Aorta (tissue), 5 donors: ENCODE data around the gene ZNF155. TPM values are rescaled to one million over a fixed set of nuclear protein-coding genes. Genes with fewer than 3 reads are reported as not detected.
A peak's percentile ranks its signal among the peaks of the same experiment; 100 is the strongest.

Source experiments
- ATAC-seq: fragments of 200-7000 bp; cut with Tn5 transposase; one replicate; pipeline ENCODE4 v1.9.1; 2022; ENCODE audit warnings: moderate library complexity; ENCODE audit not compliant: low FRiP score
- DNase-seq, 2 donors: peaks; one replicate each; pipeline ENCODE4 v3.0.0-alpha.2; 2020
- H3K27ac ChIP-seq, 2 donors: one replicate each; pipeline ENCODE4 v1.5.1; 2013; ENCODE audit warnings: low read length in 2 of 2, mild to moderate bottlenecking in 2 of 2, moderate library complexity in 2 of 2, control low read depth in 1 of 2, inconsistent platforms in 1 of 2, low read depth in 1 of 2
- H3K27me3 ChIP-seq, 2 donors: one replicate each; pipeline ENCODE4 v1.6.1; 2013; ENCODE audit warnings: control low read depth in 1 of 2, low read length in 1 of 2, mild to moderate bottlenecking in 1 of 2, moderate library complexity in 1 of 2; ENCODE audit not compliant: insufficient read depth in 2 of 2, control insufficient read depth in 1 of 2
- H3K36me3 ChIP-seq, 2 donors: one replicate each; pipeline ENCODE4 v1.6.1; 2013; ENCODE audit warnings: control low read depth in 1 of 2, low read length in 1 of 2, mild to moderate bottlenecking in 1 of 2; ENCODE audit not compliant: insufficient read depth in 2 of 2, control insufficient read depth in 1 of 2
- H3K4me1 ChIP-seq, 2 donors: one replicate each; pipeline ENCODE4 v1.6.1; 2013; ENCODE audit warnings: low read length in 2 of 2, control low read depth in 1 of 2, mild to moderate bottlenecking in 1 of 2, moderate library complexity in 1 of 2; ENCODE audit not compliant: insufficient read depth in 2 of 2, control insufficient read depth in 1 of 2
- H3K4me3 ChIP-seq, 2 donors: one replicate each; pipeline ENCODE4 v1.5.1; 2013; ENCODE audit warnings: low read length in 2 of 2, control low read depth in 1 of 2, mild to moderate bottlenecking in 1 of 2
- H3K9me3 ChIP-seq: one replicate; pipeline ENCODE4 v1.6.1; 2013; ENCODE audit warnings: mild to moderate bottlenecking, low read length; ENCODE audit not compliant: control insufficient read depth
- WGBS, 2 donors: extraction: QIAGEN DNeasy Blood & Tissue Kit; methylation state at CpG; one replicate each; pipeline ENCODE4 v1.1.7; 2013; 5-methylcytosine and 5-hydroxymethylcytosine counted together
- intact Hi-C, 2 donors: fragments of 100-400 bp; cut with DNase I; formaldehyde crosslinking; loops; one replicate each; pipeline versions ENCODE4 v1.14.2 to v1.15.0; 2022
- polyA plus RNA-seq, 2 donors: library from polyadenylated mRNA; stranded (reverse); fragments of 200-250 nt; gene quantifications; one replicate each; pipeline ENCODE4 v1.2.3, GENCODE V29; 2013
- total RNA-seq, 2 donors: library from RNA; stranded (reverse); fragmentation: NEBNext Ultra II Directional; extraction: Animal tissue kit (Norgen Biotek cat#: 25700); gene quantifications; one replicate each; pipeline ENCODE4 v1.2.1, GENCODE V29; 2021
- donor health status: healthy with polysubstance abuse.
- donor health status: Bipolar disorder and iron deficiency.
- donor health status: DM: no; HTN: no; CAD: no.
- donor health status: DM: no; HTN: no; CAD: no.
- donor health status: DM: yes; HTN: yes; CAD: no.

The ZNF155 gene
- total and polyA plus RNA-seq, 4 donors: 6.0 to 10.8 (median 8.0) TPM

DNA sequence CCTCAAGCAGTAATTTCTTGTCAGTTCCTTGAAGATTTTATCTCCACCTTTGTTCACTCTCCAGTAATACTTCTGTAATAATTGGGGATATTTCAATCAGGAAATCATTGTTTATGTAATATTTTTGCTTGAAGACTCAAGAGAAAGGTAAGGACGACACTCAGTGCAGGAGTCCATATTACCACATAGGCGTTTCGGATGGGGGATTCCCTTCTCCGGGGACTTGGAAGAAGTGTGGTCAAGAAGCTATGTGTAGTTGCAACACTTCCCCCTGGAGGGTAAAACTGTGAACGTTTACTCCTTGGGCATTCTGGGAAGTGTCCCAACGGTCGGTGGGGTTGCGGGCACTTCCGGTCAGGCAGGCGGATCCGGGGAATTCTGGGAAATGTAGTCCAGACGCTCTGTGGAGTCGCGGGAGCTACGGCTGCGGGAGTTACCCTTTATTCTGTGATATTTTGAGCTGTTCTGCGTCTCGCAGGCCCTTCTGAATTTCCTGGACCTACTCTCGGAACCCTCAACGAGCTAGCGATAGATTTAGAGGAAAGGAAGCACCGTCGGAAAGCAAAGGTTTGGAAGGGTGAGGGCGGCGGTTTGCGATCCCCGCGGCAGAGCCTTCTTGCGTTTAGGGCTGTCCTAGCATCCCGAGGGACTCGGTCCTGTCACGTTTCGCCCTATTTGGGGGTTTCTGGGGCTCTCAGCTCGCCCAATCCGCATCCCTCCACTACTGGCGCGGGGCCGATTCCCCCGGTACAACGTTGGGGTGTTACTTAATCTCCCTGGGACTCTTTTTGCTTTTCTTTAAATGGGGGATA, 32.9 kb upstream of the ZNF155 start, which contains the start of gene ZNF221:
Gene ZNF221, plus strand, starts transcription at position 395 of the 812 bp plus-strand sequence. CDS start 11,499 bp downstream, outside the sequence.
- intact Hi-C loops: loop anchor here in 1 of 2 donors (1.0 to 10.0 kb wide), 2 partner anchors 16 to 126 kb away; partner anchors contain the start of genes ZNF283 and ZNF45
- H3K27ac ChIP-seq: peak within 1 kb of the TSS in 1 of 2 donors; percentile 9
- H3K9me3 ChIP-seq: peaks cover 10% of the 10 kb centered on the region
- no peaks in the 10 kb centered on the region for H3K27me3 ChIP-seq
- DNase-seq (peak; percentile 94 to 95), ATAC-seq (peak; percentile 98)
- no peaks in the 10 kb centered on the region for H3K4me1 ChIP-seq
- H3K4me3 ChIP-seq: peak within 1 kb of the TSS; percentile 42 to 86
- WGBS, 2 donors: 1% methylated on average over 40 of the region's 40 CpGs
- H3K36me3 ChIP-seq: peaks cover 0 to 4% of the 10 kb centered on the region in 2 donors

DNA sequence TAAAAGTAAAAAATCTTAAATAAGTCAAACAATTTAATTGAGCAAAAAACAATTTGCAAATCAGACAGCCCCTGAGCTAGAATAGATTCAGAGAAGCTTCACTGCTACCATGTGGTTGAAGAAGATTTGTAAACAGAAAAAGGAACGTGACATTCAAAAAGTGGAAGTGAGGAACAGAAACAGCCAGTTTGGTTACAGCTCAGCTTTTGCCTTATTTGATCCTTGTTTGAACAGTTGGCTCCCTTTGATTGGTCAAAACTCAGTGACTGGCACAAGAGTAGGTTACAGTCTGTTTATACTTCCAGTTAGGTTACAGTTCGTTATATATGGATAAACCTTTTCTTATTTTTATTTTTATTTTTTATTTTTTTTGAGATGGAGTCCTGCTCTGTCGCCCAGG, 27.2 kb upstream of the ZNF155 start:
- 95 to 97% methylated on average over 3 of the region's 3 CpGs for WGBS, 2 donors
- Histone ChIP-seq H3K4me3 (no peak overlapping the region), H3K27me3 (no peaks in the 10 kb centered on the region), H3K4me1 (no peaks in the 10 kb centered on the region), H3K9me3 (peaks cover 23% of the 10 kb centered on the region), H3K27ac (no peak overlapping the region), H3K36me3 (peaks cover 6 to 13% of the 10 kb centered on the region in 2 donors)
- DNase-seq (no peak), ATAC-seq (no peak)
- intact Hi-C loops: loop anchor here in 1 of 2 donors (10.0 kb wide), 1 partner anchor 132 kb away; the partner anchor contains the start of gene ZNF283

GRCh38 chr19:43957891-43958290, 26.1 kb upstream of the ZNF155 start:
- ATAC-seq (no peak), DNase-seq (no peak)
- H3K4me1 ChIP-seq: no peaks in the 10 kb centered on the region
- no peak overlapping the region for H3K27ac ChIP-seq
- H3K36me3 ChIP-seq: peaks cover 6 to 17% of the 10 kb centered on the region in 2 donors
- H3K9me3 ChIP-seq: peaks cover 25% of the 10 kb centered on the region
- 97 to 99% methylated on average over 3 of the region's 3 CpGs for WGBS, 2 donors
- H3K4me3 ChIP-seq: no peak overlapping the region
- H3K27me3 ChIP-seq: no peaks in the 10 kb centered on the region
- intact Hi-C loops: loop anchor here in 1 of 2 donors (10.0 kb wide), 1 partner anchor 133 kb away; the partner anchor contains the start of gene ZNF283

GRCh38 chr19:43960411-43960810, 23.6 kb upstream of the ZNF155 start:
- ATAC-seq: no peak
- no peaks in the 10 kb centered on the region for H3K27me3 ChIP-seq
- peaks cover 29% of the 10 kb centered on the region for H3K9me3 ChIP-seq
- H3K4me3 ChIP-seq: no peak overlapping the region
- WGBS, 2 donors: 71 to 73% methylated on average over 4 of the region's 4 CpGs
- H3K36me3 ChIP-seq: peaks cover 15 to 30% of the 10 kb centered on the region in 2 donors
- intact Hi-C loops: no loop called here
- no peaks in the 10 kb centered on the region for H3K4me1 ChIP-seq
- no peak overlapping the region for H3K27ac ChIP-seq
- no peak for DNase-seq

- H3K27me3 ChIP-seq: no peaks in the 10 kb centered on the region
- intact Hi-C loops: no loop called here
- H3K36me3 ChIP-seq: peaks cover 39 to 42% of the 10 kb centered on the region in 2 donors
- WGBS, 2 donors: 98 to 99% methylated on average over 3 of the region's 3 CpGs
- peaks cover 47% of the 10 kb centered on the region for H3K9me3 ChIP-seq
- ATAC-seq: no peak
- DNase-seq: no peak
- H3K27ac ChIP-seq: no peak overlapping the region
- no peaks in the 10 kb centered on the region for H3K4me1 ChIP-seq
- peak overlapping the region; percentile 26 to 40 for H3K4me3 ChIP-seq
These were observed 17.8 kb upstream of the ZNF155 start for GRCh38 chr19:43966079-43966694.

DNA sequence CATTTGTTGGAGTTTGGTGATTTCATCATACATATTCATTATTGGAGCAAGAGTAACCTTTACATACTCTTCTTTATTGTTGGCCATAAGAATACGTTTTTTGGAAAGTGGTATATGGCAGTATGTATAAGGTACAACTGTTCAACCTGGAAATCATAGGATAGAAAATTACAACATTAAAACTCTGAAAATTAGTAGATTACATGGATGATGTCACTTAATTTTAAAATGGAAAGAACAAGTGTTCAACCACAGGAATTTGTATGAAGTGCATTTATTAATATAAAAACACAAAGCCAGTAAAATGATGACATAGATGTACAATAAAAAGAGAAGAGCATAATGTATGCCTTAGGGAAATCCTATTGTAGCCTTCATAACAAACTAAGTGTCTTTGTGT, 7.3 kb upstream of the ZNF155 start:
- Histone ChIP-seq H3K36me3 (no peaks in the 10 kb centered on the region), H3K9me3 (peaks cover 8% of the 10 kb centered on the region), H3K27ac (no peak overlapping the region), H3K27me3 (no peaks in the 10 kb centered on the region), H3K4me1 (no peaks in the 10 kb centered on the region), H3K4me3 (no peak overlapping the region)
- no peak for DNase-seq
- 93 to 97% methylated on average over 1 of the region's 1 CpG for WGBS, 2 donors
- ATAC-seq: no peak
- intact Hi-C loops: no loop called here

- intact Hi-C loops: no loop called here
- H3K27ac ChIP-seq: no peak overlapping the region
- H3K36me3 ChIP-seq: peaks cover 0 to 2% of the 10 kb centered on the region in 2 donors
- no peak for DNase-seq
- peaks cover 3% of the 10 kb centered on the region for H3K9me3 ChIP-seq
- no peaks in the 10 kb centered on the region for H3K4me1 ChIP-seq
- no peaks in the 10 kb centered on the region for H3K27me3 ChIP-seq
- ATAC-seq: no peak
- WGBS, 2 donors: 74 to 79% methylated on average over 2 of the region's 2 CpGs
- H3K4me3 ChIP-seq: peak overlapping the region in 1 of 2 donors; percentile 9
These were observed 460 bp upstream of the ZNF155 start for GRCh38 chr19:43983544-43983911.

DNA sequence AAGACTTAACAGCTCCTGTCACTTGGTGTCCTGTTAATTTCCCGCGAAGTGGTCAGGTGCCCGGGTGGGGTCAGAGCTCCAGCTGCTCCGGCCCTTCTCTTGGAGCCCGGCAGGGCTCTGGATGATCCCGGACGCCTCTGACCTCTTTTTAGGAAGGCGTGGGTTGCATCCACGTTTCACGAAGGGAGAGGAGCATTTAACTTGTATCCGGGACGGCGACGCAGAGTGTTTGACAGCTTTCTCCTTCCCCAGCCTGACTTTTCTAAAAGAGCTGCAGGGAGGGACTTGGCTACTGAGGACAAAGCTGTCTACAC, 656 bp downstream of the ZNF155 start:
- Histone ChIP-seq H3K27me3 (no peaks in the 10 kb centered on the region), H3K4me1 (no peaks in the 10 kb centered on the region), H3K36me3 (peaks cover 4% of the 10 kb centered on the region in 2 donors), H3K27ac (no peak overlapping the region), H3K9me3 (peaks cover 3% of the 10 kb centered on the region), H3K4me3 (peak overlapping the region; percentile 59 to 97)
- intact Hi-C loops: no loop called here
- no peak for DNase-seq
- WGBS, 2 donors: 1 to 2% methylated on average over 14 of the region's 14 CpGs
- peak; percentile 39 for ATAC-seq
